ENCODE results near the gene LDLRAD3. TPM values are rescaled to one million over a fixed set of nuclear protein-coding genes. Genes with fewer than 3 reads are reported as not detected.

Gene LDLRAD3
- total RNA-seq, 1 experiment from 2014 or later, result 28.1 TPM

DNA sequence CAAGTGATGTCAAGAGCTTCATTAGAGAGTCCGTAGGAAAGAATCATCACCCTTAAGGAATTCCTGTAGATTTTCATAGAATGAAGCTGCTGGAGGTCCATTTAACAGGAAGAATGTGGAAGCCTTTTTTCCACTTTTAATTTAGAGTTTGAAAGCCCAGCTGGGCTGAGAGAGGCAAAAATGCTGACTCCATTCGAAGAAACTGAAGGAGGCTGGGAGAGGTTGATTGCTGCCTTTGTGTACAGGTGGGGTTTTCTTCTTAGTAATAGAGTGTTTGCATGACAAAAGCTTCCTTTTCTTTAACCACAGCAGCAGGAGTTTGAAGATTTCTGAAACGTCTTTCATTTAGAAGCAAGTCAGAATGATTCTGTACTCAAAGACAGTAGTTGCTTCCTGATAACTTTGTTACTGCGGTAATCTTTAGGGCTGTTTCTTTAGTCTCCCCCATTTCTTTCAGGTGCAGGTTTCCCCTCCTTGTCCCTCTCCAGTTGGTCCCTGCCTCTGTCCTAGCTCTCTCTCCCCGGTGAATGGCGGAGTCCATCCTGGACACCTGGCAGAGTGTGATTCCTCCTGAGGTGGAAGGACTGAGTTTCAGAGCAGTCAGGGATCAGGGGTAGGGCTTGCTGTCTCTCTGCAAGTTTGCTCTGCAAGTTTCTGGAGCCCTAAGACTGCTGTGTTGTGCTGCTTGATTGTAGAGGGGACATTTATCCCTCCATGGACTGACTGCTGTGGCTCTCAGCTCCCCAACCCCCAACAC is 166.2 kb downstream of the LDLRAD3 start:
- no peaks in the 10 kb centered on the region for H3K27me3 ChIP-seq (ENCODE audit: control insufficient read depth, insufficient read depth, low read length)
- 0 out of 2 replicates have a peak, but pooled peaks cover 4% of the 10 kb centered on the region for H3K4me1 ChIP-seq (ENCODE audit: control insufficient read depth, insufficient read depth, low read length)
- TF ChIP-seq, protein P1, sequence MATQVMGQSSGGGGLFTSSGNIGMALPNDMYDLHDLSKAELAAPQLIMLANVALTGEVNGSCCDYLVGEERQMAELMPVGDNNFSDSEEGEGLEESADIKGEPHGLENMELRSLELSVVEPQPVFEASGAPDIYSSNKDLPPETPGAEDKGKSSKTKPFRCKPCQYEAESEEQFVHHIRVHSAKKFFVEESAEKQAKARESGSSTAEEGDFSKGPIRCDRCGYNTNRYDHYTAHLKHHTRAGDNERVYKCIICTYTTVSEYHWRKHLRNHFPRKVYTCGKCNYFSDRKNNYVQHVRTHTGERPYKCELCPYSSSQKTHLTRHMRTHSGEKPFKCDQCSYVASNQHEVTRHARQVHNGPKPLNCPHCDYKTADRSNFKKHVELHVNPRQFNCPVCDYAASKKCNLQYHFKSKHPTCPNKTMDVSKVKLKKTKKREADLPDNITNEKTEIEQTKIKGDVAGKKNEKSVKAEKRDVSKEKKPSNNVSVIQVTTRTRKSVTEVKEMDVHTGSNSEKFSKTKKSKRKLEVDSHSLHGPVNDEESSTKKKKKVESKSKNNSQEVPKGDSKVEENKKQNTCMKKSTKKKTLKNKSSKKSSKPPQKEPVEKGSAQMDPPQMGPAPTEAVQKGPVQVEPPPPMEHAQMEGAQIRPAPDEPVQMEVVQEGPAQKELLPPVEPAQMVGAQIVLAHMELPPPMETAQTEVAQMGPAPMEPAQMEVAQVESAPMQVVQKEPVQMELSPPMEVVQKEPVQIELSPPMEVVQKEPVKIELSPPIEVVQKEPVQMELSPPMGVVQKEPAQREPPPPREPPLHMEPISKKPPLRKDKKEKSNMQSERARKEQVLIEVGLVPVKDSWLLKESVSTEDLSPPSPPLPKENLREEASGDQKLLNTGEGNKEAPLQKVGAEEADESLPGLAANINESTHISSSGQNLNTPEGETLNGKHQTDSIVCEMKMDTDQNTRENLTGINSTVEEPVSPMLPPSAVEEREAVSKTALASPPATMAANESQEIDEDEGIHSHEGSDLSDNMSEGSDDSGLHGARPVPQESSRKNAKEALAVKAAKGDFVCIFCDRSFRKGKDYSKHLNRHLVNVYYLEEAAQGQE (IDR thresholded peaks at IDR 0.05; ENCODE audit: insufficient read depth in 1 of 2, low read depth in 2 of 2, low read length in 1 of 2), result no peak
- TF ChIP-seq TCF7L2 (IDR thresholded peaks at IDR 0.05; ENCODE audit: low read depth, low read length), result no peak
- TF ChIP-seq SIN3A (IDR thresholded peaks at IDR 0.05; ENCODE audit: borderline replicate concordance, insufficient read depth, low read depth, low read length), result no peak
- TF ChIP-seq, protein P2, sequence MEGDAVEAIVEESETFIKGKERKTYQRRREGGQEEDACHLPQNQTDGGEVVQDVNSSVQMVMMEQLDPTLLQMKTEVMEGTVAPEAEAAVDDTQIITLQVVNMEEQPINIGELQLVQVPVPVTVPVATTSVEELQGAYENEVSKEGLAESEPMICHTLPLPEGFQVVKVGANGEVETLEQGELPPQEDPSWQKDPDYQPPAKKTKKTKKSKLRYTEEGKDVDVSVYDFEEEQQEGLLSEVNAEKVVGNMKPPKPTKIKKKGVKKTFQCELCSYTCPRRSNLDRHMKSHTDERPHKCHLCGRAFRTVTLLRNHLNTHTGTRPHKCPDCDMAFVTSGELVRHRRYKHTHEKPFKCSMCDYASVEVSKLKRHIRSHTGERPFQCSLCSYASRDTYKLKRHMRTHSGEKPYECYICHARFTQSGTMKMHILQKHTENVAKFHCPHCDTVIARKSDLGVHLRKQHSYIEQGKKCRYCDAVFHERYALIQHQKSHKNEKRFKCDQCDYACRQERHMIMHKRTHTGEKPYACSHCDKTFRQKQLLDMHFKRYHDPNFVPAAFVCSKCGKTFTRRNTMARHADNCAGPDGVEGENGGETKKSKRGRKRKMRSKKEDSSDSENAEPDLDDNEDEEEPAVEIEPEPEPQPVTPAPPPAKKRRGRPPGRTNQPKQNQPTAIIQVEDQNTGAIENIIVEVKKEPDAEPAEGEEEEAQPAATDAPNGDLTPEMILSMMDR (IDR thresholded peaks at IDR 0.05), result no peak
- TF ChIP-seq POLR2AphosphoS5 (IDR thresholded peaks at IDR 0.05; ENCODE audit: low read depth, low read length), result no peak
- POLR2A ChIA-PET, result no interaction called here
- in situ Hi-C loops (cut with HindIII; ENCODE audit: low pct_unique_long_range_greater_than_20kb, low sequenced_read_pairs), result no loop called here
- no peak overlapping the region for H3K27ac ChIP-seq (ENCODE audit: low read length)
- BruUV-seq (replicated peaks), result no TSS peak
- H3K36me3 ChIP-seq (ENCODE audit: control insufficient read depth, insufficient read depth, low read length), result no peaks in the 10 kb centered on the region
- peaks cover 10% of the 10 kb centered on the region; the same call in 1 of the 2 replicates for H3K9me3 ChIP-seq (ENCODE audit: control insufficient read depth, insufficient read depth, low read depth, low read length)
- intact Hi-C loops (cut with micrococcal nuclease; ENCODE audit: unreplicated experiment), result no loop called here
- DNase-seq (ENCODE audit: low read depth, low spot score), result no peak
- ATAC-seq, result peak; percentile 58
- no peak overlapping the region for H3K4me3 ChIP-seq (ENCODE audit: low read depth in 2 of 2, low read length in 2 of 2)
- CTCF ChIA-PET, result interaction anchor here (0.9 kb wide), 1 partner anchor 213 kb away, joined by 3 read pairs; no protein-coding TSS in a partner anchor

DNA sequence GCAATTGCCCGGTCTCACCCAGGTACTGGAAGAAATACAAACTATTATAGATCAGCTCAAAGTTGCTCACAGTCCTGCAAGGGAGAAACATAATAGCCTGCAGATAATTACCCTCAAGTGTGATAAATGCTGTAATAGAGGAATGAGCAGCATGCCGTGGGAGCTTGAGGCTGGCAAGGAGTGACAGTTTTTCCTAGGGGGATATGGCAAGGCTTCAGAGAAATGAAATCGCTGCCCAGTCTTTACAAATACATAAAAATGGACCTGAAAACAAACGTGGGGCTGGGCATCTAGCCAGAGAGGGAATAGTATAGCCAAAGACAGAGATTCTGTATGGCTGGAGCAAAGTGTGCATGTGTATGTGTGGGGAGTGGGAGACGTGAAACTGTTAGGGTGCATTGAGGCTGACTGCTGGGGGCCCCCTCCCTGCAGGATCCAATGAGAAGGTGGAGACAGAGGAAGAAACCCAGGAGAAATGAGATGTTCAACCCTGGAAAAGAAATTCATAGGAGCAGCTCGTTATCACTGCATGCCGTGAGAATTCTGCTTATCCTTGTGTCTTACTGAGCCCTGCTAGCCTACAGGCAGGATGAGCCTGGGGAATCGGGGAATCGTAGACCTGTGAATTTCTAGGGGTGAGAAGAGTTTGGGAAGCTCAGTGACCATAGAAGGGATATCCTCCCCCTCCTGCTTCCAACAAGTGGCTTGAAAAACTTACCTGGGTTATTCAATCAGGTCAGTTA is 167.0 kb downstream of the LDLRAD3 start:
- DNase-seq (ENCODE audit: low read depth, low spot score) (no peak), ATAC-seq (0 out of 2 replicates have a peak, but pooled peaks have one; percentile 34)
- no peaks in the 10 kb centered on the region for H3K36me3 ChIP-seq (ENCODE audit: control insufficient read depth, insufficient read depth, low read length)
- intact Hi-C loops (cut with micrococcal nuclease; ENCODE audit: unreplicated experiment) (no loop called here), in situ Hi-C loops (cut with HindIII; ENCODE audit: low pct_unique_long_range_greater_than_20kb, low sequenced_read_pairs) (no loop called here)
- no peaks in the 10 kb centered on the region for H3K27me3 ChIP-seq (ENCODE audit: control insufficient read depth, insufficient read depth, low read length)
- BruUV-seq (replicated peaks), result no TSS peak
- ChIA-PET CTCF (interaction anchor here (0.6 kb wide), 1 partner anchor 266 kb away, joined by 5 read pairs; no protein-coding TSS in a partner anchor), POLR2A (interaction anchor here (0.9 kb wide), 1 partner anchor 67 kb away, joined by 3 read pairs; no protein-coding TSS in a partner anchor)
- peaks cover 10% of the 10 kb centered on the region; the same call in 1 of the 2 replicates for H3K9me3 ChIP-seq (ENCODE audit: control insufficient read depth, insufficient read depth, low read depth, low read length)
- TF ChIP-seq, protein P1 (IDR thresholded peaks at IDR 0.05; ENCODE audit: insufficient read depth in 1 of 2, low read depth in 2 of 2, low read length in 1 of 2), result no peak
- peak; percentile 76 for TF ChIP-seq TCF7L2 (IDR thresholded peaks at IDR 0.05; ENCODE audit: low read depth, low read length)
- 0 out of 2 replicates have a peak, but pooled peaks cover 4% of the 10 kb centered on the region for H3K4me1 ChIP-seq (ENCODE audit: control insufficient read depth, insufficient read depth, low read length)
- H3K27ac ChIP-seq (ENCODE audit: low read length), result no peak overlapping the region
- no peak overlapping the region for H3K4me3 ChIP-seq (ENCODE audit: low read depth in 2 of 2, low read length in 2 of 2)

Measured in Panc1 (cell line).